Measurements from ENCODE around the gene XRCC3. TPM values are rescaled to one million over a fixed set of nuclear protein-coding genes. Genes with fewer than 3 reads are reported as not detected.

XRCC3 gene
- total RNA-seq, 1 donor from 2014 or later = 6.9 TPM

DNA sequence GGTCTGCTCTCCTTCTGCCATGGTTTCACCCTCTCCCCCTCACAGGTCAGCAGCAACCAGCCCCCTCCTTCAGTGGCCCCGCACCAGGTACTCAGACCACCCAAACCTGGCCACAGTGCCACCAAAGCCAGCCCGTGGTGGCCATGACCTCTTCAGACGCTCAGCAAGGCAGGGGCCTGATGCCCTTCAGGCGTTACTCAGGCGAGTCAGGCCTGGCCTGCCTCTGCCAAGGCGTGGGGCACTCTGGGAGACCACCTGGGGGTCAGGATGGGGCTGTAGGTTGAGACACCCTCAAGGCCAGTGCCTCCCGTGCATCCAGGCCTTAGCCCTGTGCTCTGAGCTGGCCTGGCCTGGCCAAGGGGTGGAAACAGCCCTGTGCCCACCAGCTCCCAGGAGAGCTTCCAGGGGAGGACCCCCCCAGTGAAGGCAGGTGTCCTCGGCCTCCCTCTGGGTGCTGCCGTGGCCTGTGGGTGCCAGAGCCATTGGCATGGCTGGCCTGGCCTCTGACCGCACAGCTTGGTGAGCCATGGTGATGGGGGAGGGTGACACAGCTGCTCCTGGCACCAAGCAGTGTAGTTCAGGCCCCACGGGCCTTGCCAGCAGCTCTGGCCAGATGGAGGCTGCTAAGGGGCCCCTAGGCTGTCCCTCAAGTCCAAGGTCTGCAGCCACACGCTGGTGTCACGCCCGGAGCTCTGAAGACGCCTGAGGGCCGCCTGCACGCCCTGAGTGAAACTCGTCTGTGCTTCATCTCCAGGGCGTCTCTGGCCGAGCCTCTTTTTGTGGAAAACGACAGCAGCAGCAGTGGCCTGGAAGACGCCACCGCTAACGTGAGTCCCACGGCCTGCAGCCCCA lies 15.1 kb downstream of the XRCC3 start:
- intact Hi-C loops (cut with DNase I) = no loop called here
- Histone ChIP-seq H3K27ac (no peak overlapping the region), H3K36me3 (peaks cover 0 to 53% of the 10 kb centered on the region in 2 donors), H3K27me3 (no peaks in the 10 kb centered on the region), H3K4me1 (peaks cover 43% of the 10 kb centered on the region), H3K4me3 (no peak overlapping the region), H3K9me3 (no peaks in the 10 kb centered on the region)
- TF ChIP-seq CTCF (IDR thresholded peaks at IDR 0.05) = no peak
- TF ChIP-seq POLR2AphosphoS5 (IDR thresholded peaks at IDR 0.05; ENCODE audit: insufficient read depth in 1 of 2, low read depth in 1 of 2) = peak in 1 of 2 donors; percentile 10
- peak in 1 of 2 donors; percentile 94 for DNase-seq (ENCODE audit: extremely low spot score in 2 of 2)

- intact Hi-C loops (cut with DNase I) = no loop called here
- H3K4me3 ChIP-seq = no peak overlapping the region
- no peaks in the 10 kb centered on the region for H3K27me3 ChIP-seq
- no peak overlapping the region for H3K27ac ChIP-seq
- peaks cover 43% of the 10 kb centered on the region for H3K4me1 ChIP-seq
- TF ChIP-seq POLR2A (IDR thresholded peaks at IDR 0.05) (no peak), CTCF (IDR thresholded peaks at IDR 0.05) (no peak), POLR2AphosphoS5 (IDR thresholded peaks at IDR 0.05; ENCODE audit: insufficient read depth in 1 of 2, low read depth in 1 of 2) (no peak)
- DNase-seq (ENCODE audit: extremely low spot score in 2 of 2) = no peak
- peaks cover 6 to 58% of the 10 kb centered on the region in 2 donors for H3K36me3 ChIP-seq
- H3K9me3 ChIP-seq = no peaks in the 10 kb centered on the region
Measured at GRCh38 chr14:103699261-103699661, 16.0 kb downstream of the XRCC3 start.

DNA sequence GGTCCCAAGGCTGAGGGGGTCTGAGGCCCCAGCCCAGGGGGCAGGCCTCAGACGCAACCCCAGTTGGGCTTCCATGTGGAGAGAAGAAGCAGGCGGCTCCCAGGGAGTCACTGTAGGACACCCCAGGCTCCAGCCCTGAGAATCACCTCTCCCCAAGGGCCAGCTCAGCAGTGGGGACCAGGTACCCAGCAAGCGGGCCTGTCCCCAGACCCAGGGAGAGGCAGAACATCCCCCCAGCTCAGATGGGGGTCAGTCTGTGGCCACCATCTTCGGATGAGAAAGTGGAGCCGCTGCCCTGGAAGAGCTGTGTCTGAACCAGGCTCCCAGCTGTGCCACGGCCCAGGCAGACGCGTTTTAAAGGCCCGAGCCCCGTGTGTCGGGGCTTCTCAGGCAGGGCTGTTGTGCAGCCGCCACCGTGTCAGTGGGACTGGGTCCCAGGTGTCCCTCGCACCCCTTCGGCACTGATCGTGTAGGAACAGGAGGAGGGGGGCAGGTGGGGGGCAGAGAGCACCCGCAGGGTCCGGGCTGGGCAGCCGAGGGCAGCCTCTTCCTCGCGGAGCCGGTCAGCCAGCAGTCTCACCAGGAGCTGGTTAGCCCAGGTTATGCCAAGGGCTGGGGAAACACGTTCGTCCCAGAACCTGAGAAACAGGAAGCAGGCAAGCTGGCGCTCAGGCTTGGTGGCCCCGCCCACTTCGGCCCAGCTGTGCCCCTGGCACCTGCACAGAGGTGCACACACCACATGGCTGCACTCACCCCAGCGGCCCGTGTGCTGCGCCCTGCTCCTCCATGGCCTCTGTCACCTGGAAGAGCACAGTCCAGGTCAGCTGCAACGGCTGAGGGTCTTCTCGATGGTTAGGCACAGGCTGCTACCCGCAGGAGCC lies 16.6 kb downstream of the XRCC3 start:
- peaks cover 50% of the 10 kb centered on the region for H3K4me1 ChIP-seq
- intact Hi-C loops (cut with DNase I) = no loop called here
- peak in 1 of 2 donors; percentile 96 for DNase-seq (ENCODE audit: extremely low spot score in 2 of 2)

DNA sequence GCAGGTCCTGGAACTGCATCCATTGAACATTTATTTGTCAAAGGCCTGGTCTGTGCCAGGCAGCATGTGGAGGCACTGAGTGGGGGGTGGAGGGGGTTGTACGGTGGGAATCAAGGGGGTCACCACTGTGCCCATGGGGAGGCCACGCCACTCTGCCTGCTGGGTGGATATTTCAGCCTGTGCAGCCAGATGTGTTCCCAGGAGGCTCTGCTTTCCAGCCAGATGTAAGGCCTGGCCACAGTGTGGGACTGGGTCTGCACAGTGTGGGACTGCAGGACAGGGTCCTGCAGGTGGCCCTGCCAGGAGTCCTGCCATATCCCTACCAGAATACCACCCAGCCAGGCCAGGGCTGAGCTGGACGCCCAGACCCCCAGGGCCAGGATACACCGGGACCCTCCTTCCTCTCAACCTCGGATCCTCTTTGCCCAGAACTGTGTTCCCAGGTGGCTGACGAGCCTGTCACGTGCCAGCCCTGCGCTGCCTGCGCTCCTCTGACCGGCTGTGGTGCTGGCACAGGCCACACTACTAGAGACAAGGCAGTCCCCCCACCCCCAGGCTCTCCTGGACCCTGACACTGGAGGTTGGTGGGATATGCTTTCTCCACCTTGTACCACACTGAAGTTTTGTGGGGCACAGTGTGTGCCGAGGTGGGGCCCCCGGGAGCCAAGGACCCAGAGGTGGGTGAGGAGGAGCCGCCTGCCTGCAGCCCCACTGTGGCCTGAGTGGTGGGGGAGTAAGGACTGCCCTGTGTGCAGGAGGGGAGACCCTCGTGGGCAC lies 17.5 kb downstream of the XRCC3 start:
- DNase-seq (ENCODE audit: extremely low spot score in 2 of 2) = no peak
- Histone ChIP-seq H3K27ac (peak overlapping the region; percentile 62), H3K27me3 (no peaks in the 10 kb centered on the region), H3K4me1 (peaks cover 53% of the 10 kb centered on the region), H3K36me3 (peaks cover 7 to 64% of the 10 kb centered on the region in 2 donors), H3K4me3 (no peak overlapping the region), H3K9me3 (no peaks in the 10 kb centered on the region)
- TF ChIP-seq CTCF (IDR thresholded peaks at IDR 0.05) (no peak), POLR2AphosphoS5 (IDR thresholded peaks at IDR 0.05; ENCODE audit: insufficient read depth in 1 of 2, low read depth in 1 of 2) (no peak), POLR2A (IDR thresholded peaks at IDR 0.05) (no peak)
- intact Hi-C loops (cut with DNase I) = no loop called here

More for the DNA sequence above, 16.6 kb downstream of the XRCC3 start:
- Histone ChIP-seq H3K4me3 (no peak overlapping the region), H3K27me3 (no peaks in the 10 kb centered on the region), H3K9me3 (no peaks in the 10 kb centered on the region), H3K36me3 (peaks cover 7 to 60% of the 10 kb centered on the region in 2 donors), H3K27ac (peak overlapping the region; percentile 62)
- TF ChIP-seq POLR2A (IDR thresholded peaks at IDR 0.05) = no peak
- peak in 1 of 2 donors; percentile 22 for TF ChIP-seq POLR2AphosphoS5 (IDR thresholded peaks at IDR 0.05; ENCODE audit: insufficient read depth in 1 of 2, low read depth in 1 of 2)

GRCh38 chr14:103697206-103697602 lies 18.0 kb downstream of the XRCC3 start:
- Histone ChIP-seq H3K36me3 (peaks cover 7 to 58% of the 10 kb centered on the region in 2 donors), H3K27ac (peak overlapping the region; percentile 62), H3K4me3 (no peak overlapping the region), H3K9me3 (no peaks in the 10 kb centered on the region), H3K27me3 (no peaks in the 10 kb centered on the region), H3K4me1 (peaks cover 56% of the 10 kb centered on the region)
- intact Hi-C loops (cut with DNase I) = no loop called here
- no peak for DNase-seq (ENCODE audit: extremely low spot score in 2 of 2)
- no peak for TF ChIP-seq POLR2AphosphoS5 (IDR thresholded peaks at IDR 0.05; ENCODE audit: insufficient read depth in 1 of 2, low read depth in 1 of 2)
- TF ChIP-seq POLR2A (IDR thresholded peaks at IDR 0.05) = no peak
- TF ChIP-seq CTCF (IDR thresholded peaks at IDR 0.05) = no peak

Measured in vagina (tissue), 2 donors.